Stimulated activated CD4-positive, alpha-beta T cell treated with anti-CD3 and anti-CD28 coated beads, Interleukin-12 subunit alpha, Interleukin-12 subunit beta, amount 100 ng/mL, for 4 hours (primary cell): Measurements from ENCODE around the gene ZC3H13.

Source experiments
- DNase-seq: peaks from one replicate; pipeline ENCODE4 v3.0.0-alpha.2; 2020

ZC3H13 gene

GRCh38 chr13:46052319-46053161 is at the start of gene ZC3H13:
Gene ZC3H13 (minus strand): TSS chr13:46052746. CDS start chr13:46045507, 7,239 bp downstream.
- DNase-seq, result peak; percentile 86

GRCh38 chr13:46102255-46102605 is 49.7 kb upstream of the ZC3H13 start:
- DNase-seq, result no peak

- DNase-seq, result no peak
Measured at GRCh38 chr13:46101484-46102254, 49.1 kb upstream of the ZC3H13 start.

GRCh38 chr13:46101002-46101401 is 48.5 kb upstream of the ZC3H13 start:
- DNase-seq, result no peak

GRCh38 chr13:46100191-46100815 is 47.8 kb upstream of the ZC3H13 start:
- no peak for DNase-seq

GRCh38 chr13:46097663-46098062 is 45.1 kb upstream of the ZC3H13 start:
- no peak for DNase-seq

GRCh38 chr13:46097015-46097414 is 44.5 kb upstream of the ZC3H13 start:
- no peak for DNase-seq

- no peak for DNase-seq
Measured at GRCh38 chr13:46094478-46094877, 41.9 kb upstream of the ZC3H13 start.

- no peak for DNase-seq
Measured at GRCh38 chr13:46088821-46089562, 36.4 kb upstream of the ZC3H13 start.

GRCh38 chr13:46087481-46087880 is 34.9 kb upstream of the ZC3H13 start:
- DNase-seq, result no peak

GRCh38 chr13:46086985-46087384 is 34.4 kb upstream of the ZC3H13 start:
- no peak for DNase-seq

- DNase-seq, result no peak
Measured at GRCh38 chr13:46086421-46086922, 33.9 kb upstream of the ZC3H13 start.

GRCh38 chr13:46085737-46086136 is 33.2 kb upstream of the ZC3H13 start:
- DNase-seq, result no peak

GRCh38 chr13:46082324-46082723 is 29.8 kb upstream of the ZC3H13 start:
- no peak for DNase-seq

GRCh38 chr13:46079770-46080169 is 27.2 kb upstream of the ZC3H13 start:
- no peak for DNase-seq

GRCh38 chr13:46077265-46077664 is 24.7 kb upstream of the ZC3H13 start:
- DNase-seq, result no peak

GRCh38 chr13:46076827-46077226 is 24.3 kb upstream of the ZC3H13 start:
- DNase-seq, result no peak

- no peak for DNase-seq
Measured at GRCh38 chr13:46075811-46076210, 23.3 kb upstream of the ZC3H13 start.

GRCh38 chr13:46071590-46072249 is 19.2 kb upstream of the ZC3H13 start:
- no peak for DNase-seq

GRCh38 chr13:46063292-46063691 is 10.7 kb upstream of the ZC3H13 start:
- DNase-seq, result no peak

- DNase-seq, result no peak
Measured at GRCh38 chr13:46062185-46062584, 9.6 kb upstream of the ZC3H13 start.

- no peak for DNase-seq
Measured at GRCh38 chr13:46059405-46059804, 6.9 kb upstream of the ZC3H13 start.
